A673 (cell line): ENCODE data around the gene RBM19. TPM values are rescaled to one million over a fixed set of nuclear protein-coding genes. Genes with fewer than 3 reads are reported as not detected.

Experiments
- BruUV-seq: library from RNA; stranded (reverse); fragments of 400-500 nt; replicated peaks from 2 replicates; lab custom pipeline; 2021; lab: Mats Ljungman, UMichigan
- CTCF ChIA-PET: fragments of 300-600 bp; sonication (Branson Sonifier 250); formaldehyde crosslinking; loops from one replicate; lab custom pipeline; 2022; ENCODE audit warnings: antibody characterized with exemption; lab: Charles Lee
- POLR2A ChIA-PET: fragments of 300-600 bp; sonication (Branson Sonifier 250); formaldehyde crosslinking; loops from one replicate; lab custom pipeline; 2022; ENCODE audit warnings: antibody characterized with exemption; ENCODE audit not compliant: low non-redundant PET; lab: Charles Lee
- DNase-seq: peaks from one replicate; pipeline ENCODE4 v3.0.0-alpha.2; 2015; ENCODE audit warnings: low spot score
- H3K27ac ChIP-seq: fragments of 200-600 bp; sonication (generic); 2 replicates; pipeline ENCODE4 v1.5.1; 2016; ENCODE audit warnings: mixed run types, low read depth, mild to moderate bottlenecking, mixed read lengths, antibody characterized with exemption, low read length; ENCODE audit not compliant: poor library complexity, severe bottlenecking
- H3K27me3 ChIP-seq: fragments of 200-600 bp; sonication (generic); replicated peaks from 2 replicates; pipeline ENCODE4 v1.6.1; 2017; ENCODE audit warnings: mixed run types, low read depth, mild to moderate bottlenecking, mixed read lengths, antibody characterized with exemption, low read length; ENCODE audit not compliant: insufficient read depth, poor library complexity
- H3K36me3 ChIP-seq: fragments of 200-600 bp; sonication (generic); 2 replicates; pipeline ENCODE4 v1.6.1; 2016; ENCODE audit warnings: mixed run types, mild to moderate bottlenecking, mixed read lengths, antibody characterized with exemption, low read length; ENCODE audit not compliant: insufficient read depth, poor library complexity, severe bottlenecking
- H3K4me1 ChIP-seq: fragments of 200-600 bp; sonication (generic); 2 replicates; pipeline ENCODE4 v1.6.1; 2017; ENCODE audit warnings: mixed run types, mild to moderate bottlenecking, mixed read lengths, antibody characterized with exemption, low read length; ENCODE audit not compliant: insufficient read depth, poor library complexity, severe bottlenecking
- H3K4me3 ChIP-seq: fragments of 200-600 bp; sonication (generic); 2 replicates; pipeline ENCODE4 v1.5.1; 2016; ENCODE audit warnings: low read depth, mixed run types, mild to moderate bottlenecking, mixed read lengths, low read length; ENCODE audit not compliant: poor library complexity, severe bottlenecking
- H3K9me3 ChIP-seq: fragments of 200-600 bp; sonication (generic); 2 replicates; pipeline ENCODE4 v1.6.1; 2016; ENCODE audit warnings: mixed run types, low read depth, mild to moderate bottlenecking, mixed read lengths, antibody characterized with exemption, low read length; ENCODE audit not compliant: poor library complexity, severe bottlenecking
- CTCF ChIP-seq: fragments of 300-800, 200-600 bp; sonication (generic); conservative IDR thresholded peaks from 2 replicates; pipeline ENCODE4 v1.5.1; 2017; ENCODE audit warnings: low read depth, mild to moderate bottlenecking, antibody characterized with exemption, low read length, moderate library complexity, mixed read lengths
- EZH2 ChIP-seq: fragments of 200-600 bp; sonication (generic); IDR thresholded peaks from 2 replicates; pipeline ENCODE4 v1.6.1; 2017; ENCODE audit warnings: borderline replicate concordance, low read depth, mild to moderate bottlenecking, mixed read lengths, antibody characterized with exemption, low read length; ENCODE audit not compliant: poor library complexity, severe bottlenecking
- intact Hi-C: fragments of 100-400 bp; cut with micrococcal nuclease; formaldehyde crosslinking; loops from one replicate; pipeline ENCODE4 v1.10.0; 2022; ENCODE audit not compliant: unreplicated experiment
- total RNA-seq: library from RNA; stranded (reverse); gene quantifications from 2 replicates; pipeline ENCODE4 v1.2.3, GENCODE V29; 2021

RBM19 gene
- total RNA-seq, 1 experiment from 2014 or later = 47.1 TPM

- Histone ChIP-seq H3K9me3 (no peaks in the 10 kb centered on the region), H3K27ac (no peak overlapping the region), H3K4me3 (no peak overlapping the region), H3K36me3 (peaks cover 9% of the 10 kb centered on the region), H3K27me3 (no peaks in the 10 kb centered on the region), H3K4me1 (no peaks in the 10 kb centered on the region)
- DNase-seq = no peak
- POLR2A ChIA-PET = no interaction called here
- intact Hi-C loops = no loop called here
- no TSS peak for BruUV-seq
- CTCF ChIA-PET = no interaction called here
- TF ChIP-seq EZH2 = no peak
- TF ChIP-seq CTCF = no peak
These were observed 30.7 kb downstream of the RBM19 start for GRCh38 chr12:113935459-113935858.

- no TSS peak for BruUV-seq
- H3K36me3 ChIP-seq = peaks cover 5% of the 10 kb centered on the region
- TF ChIP-seq CTCF (no peak), EZH2 (no peak)
- H3K27me3 ChIP-seq = no peaks in the 10 kb centered on the region
- CTCF ChIA-PET = no interaction called here
- intact Hi-C loops = no loop called here
- H3K9me3 ChIP-seq = no peaks in the 10 kb centered on the region
- DNase-seq = no peak
- no peaks in the 10 kb centered on the region for H3K4me1 ChIP-seq
- H3K27ac ChIP-seq = no peak overlapping the region
- POLR2A ChIA-PET = no interaction called here
- no peak overlapping the region for H3K4me3 ChIP-seq
These were observed 31.2 kb downstream of the RBM19 start for GRCh38 chr12:113934946-113935345.

- H3K4me1 ChIP-seq = no peaks in the 10 kb centered on the region
- ChIA-PET POLR2A (no interaction called here), CTCF (no interaction called here)
- peaks cover 5% of the 10 kb centered on the region for H3K36me3 ChIP-seq
- DNase-seq = no peak
- H3K27ac ChIP-seq = no peak overlapping the region
- intact Hi-C loops = no loop called here
- no peaks in the 10 kb centered on the region for H3K27me3 ChIP-seq
- no TSS peak for BruUV-seq
- no peak for TF ChIP-seq CTCF
- no peak for TF ChIP-seq EZH2
- no peak overlapping the region for H3K4me3 ChIP-seq
- H3K9me3 ChIP-seq = no peaks in the 10 kb centered on the region
These were observed 31.9 kb downstream of the RBM19 start for GRCh38 chr12:113934060-113934814.
